ENCODE results near the gene SFT2D1.

DNA sequence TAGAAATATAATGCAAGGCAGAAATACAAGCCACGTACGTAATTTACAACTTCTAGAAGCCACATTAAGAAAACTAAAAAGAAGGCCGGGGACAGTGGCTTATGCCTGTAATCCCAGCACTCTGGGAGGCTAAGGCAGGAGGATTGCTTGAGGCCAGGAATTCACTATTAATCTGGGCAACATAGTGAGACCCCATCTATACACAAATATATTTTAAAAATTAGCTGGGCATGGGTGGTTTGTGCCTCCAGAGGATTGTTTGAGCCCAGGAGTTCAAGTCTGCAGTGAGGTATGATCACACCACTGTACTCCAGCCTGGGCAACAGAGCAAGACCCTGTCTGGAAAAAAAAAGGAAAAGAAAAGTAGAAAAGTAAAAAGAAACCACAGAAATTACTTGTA, 28.1 kb upstream of the SFT2D1 start:
- TF ChIP-seq, protein P1, sequence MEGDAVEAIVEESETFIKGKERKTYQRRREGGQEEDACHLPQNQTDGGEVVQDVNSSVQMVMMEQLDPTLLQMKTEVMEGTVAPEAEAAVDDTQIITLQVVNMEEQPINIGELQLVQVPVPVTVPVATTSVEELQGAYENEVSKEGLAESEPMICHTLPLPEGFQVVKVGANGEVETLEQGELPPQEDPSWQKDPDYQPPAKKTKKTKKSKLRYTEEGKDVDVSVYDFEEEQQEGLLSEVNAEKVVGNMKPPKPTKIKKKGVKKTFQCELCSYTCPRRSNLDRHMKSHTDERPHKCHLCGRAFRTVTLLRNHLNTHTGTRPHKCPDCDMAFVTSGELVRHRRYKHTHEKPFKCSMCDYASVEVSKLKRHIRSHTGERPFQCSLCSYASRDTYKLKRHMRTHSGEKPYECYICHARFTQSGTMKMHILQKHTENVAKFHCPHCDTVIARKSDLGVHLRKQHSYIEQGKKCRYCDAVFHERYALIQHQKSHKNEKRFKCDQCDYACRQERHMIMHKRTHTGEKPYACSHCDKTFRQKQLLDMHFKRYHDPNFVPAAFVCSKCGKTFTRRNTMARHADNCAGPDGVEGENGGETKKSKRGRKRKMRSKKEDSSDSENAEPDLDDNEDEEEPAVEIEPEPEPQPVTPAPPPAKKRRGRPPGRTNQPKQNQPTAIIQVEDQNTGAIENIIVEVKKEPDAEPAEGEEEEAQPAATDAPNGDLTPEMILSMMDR (IDR thresholded peaks at IDR 0.05): no peak
- TF ChIP-seq POLR2AphosphoS5 (IDR thresholded peaks at IDR 0.05) (no peak), POLR2A (IDR thresholded peaks at IDR 0.05) (no peak)
